Inferior parietal cortex (tissue), 1 donor: ENCODE results near the gene HMCES.
"Not testable (repeated sequence)": the region's sequence is repeated elsewhere in the genome, so short reads cannot be mapped to it uniquely, and the experiment has no call there.

Experiments
- DNase-seq: peaks from one replicate; pipeline ENCODE4 v3.0.0-alpha.2; 2016; ENCODE audit errors: extremely low spot score

Gene HMCES

GRCh38 chr3:129346695-129347457 lies 68.2 kb downstream of the HMCES start:
- no peak for DNase-seq

DNA sequence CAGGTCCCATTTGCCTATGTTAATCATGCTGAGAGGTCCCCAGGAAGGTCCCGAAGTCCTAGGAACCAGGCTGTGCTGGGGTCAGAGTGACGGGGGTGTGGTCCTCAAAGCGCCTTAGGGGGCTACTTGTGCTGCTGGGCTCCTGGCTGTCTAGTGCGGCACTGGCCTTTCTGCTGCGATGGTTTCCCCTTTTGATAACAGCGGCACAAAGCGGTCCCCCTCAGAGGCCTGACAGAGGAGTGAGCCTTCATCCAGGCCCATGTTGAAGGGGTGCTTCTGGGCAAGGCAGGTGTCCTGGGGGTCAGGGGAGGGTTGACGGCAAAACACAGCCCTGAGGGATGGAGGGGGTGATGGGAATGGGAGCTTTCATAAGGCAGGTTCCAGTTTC lies 68.8 kb downstream of the HMCES start:
- no peak for DNase-seq

DNA sequence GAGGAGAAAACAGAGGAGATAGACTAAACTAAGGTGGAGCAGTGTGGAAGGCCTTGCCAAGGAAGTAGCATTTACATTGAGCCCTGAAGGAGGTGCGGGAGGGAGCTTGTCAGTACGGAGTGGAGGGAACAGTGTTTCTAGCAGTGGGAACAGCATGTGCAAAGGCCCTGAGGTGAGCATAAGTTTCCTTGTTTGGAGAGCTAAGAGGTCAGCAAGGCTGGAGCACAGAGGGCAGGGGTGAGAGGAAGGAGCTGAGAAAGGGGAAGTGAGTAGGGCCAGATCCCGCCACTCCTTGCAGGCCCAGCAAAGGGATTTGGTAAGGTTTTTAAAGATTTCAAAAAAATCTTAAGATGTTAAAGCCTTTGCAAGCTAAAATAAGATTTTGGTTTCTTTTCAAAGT lies 70.1 kb downstream of the HMCES start:
- DNase-seq, result no peak

GRCh38 chr3:129349169-129349568 lies 70.5 kb downstream of the HMCES start:
- not testable (repeated sequence) for DNase-seq

DNA sequence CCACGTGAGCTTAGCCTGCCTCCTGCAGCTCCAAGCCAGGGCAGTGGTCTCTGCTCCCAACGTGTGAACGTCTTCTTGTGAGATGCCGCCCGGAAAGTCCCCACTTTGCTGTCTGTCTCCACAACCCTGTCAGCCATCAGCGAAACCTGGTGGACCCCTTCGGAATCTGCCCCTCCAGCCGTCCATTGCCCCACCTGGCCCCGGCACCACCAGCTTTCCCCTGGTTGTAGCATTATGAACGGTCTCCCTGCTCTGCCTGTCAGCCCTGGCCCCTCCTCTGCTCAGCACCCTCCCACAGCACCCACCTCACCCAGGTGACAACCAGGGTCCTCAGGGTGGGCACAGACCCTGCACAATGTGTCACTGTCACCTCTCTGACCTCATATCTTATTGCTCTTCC lies 71.1 kb downstream of the HMCES start:
- DNase-seq, result no peak

GRCh38 chr3:129352045-129352444 lies 73.4 kb downstream of the HMCES start:
- no peak for DNase-seq

- no peak for DNase-seq
Measured at GRCh38 chr3:129352650-129353588, 74.2 kb downstream of the HMCES start.

- DNase-seq, result no peak
Measured at GRCh38 chr3:129353589-129353941, 74.9 kb downstream of the HMCES start.
